Tibial nerve (tissue), 3 donors: Measurements from ENCODE around the gene TCFL5.
A peak's percentile ranks its signal among the peaks of the same experiment; 100 is the strongest.

Experiments
- CTCF ChIP-seq, 5 experiments: fragments of 200-600 bp in 3 of 5; fragments of 450-650 bp in 2 of 5; sonication (generic) in 3 of 5; IDR thresholded peaks; one replicate each; pipeline ENCODE4 v1.5.1; 2016 to 2019; ENCODE audit warnings: antibody characterized with exemption in 5 of 5, mild to moderate bottlenecking in 3 of 5, moderate library complexity in 2 of 5
- POLR2A ChIP-seq, 2 donors: fragments of 450-650 bp; IDR thresholded peaks; one replicate each; pipeline ENCODE4 v1.6.1; 2017; ENCODE audit warnings: antibody characterized with exemption in 2 of 2, mild to moderate bottlenecking in 2 of 2, moderate library complexity in 2 of 2

- TF ChIP-seq CTCF (IDR thresholded peaks at IDR 0.05): peak; percentile 90 to 95 (median 92)
- TF ChIP-seq POLR2A (IDR thresholded peaks at IDR 0.05): peak; percentile 24 to 34
Measured at GRCh38 chr20:62900052-62900691, 38.5 kb upstream of the TCFL5 start.
